Forelimb muscle (tissue), 1 donor: ENCODE data around the gene TBC1D4. TPM values are rescaled to one million over a fixed set of nuclear protein-coding genes. Genes with fewer than 3 reads are reported as not detected.
"Not testable (repeated sequence)": the region's sequence is repeated elsewhere in the genome, so short reads cannot be mapped to it uniquely, and the experiment has no call there.

Source experiments
- DNase-seq: peaks from one replicate; pipeline ENCODE4 v3.0.0-alpha.2; 2013; ENCODE audit warnings: low read depth
- polyA plus RNA-seq: library from polyadenylated mRNA; unstranded; fragments of 120-200 nt; gene quantifications from one replicate; pipeline ENCODE4 v1.2.1, GENCODE V29; 2013; ENCODE audit not compliant: insufficient read length

TBC1D4 gene
- polyA plus RNA-seq, 1 donor: 18.6 TPM

DNA sequence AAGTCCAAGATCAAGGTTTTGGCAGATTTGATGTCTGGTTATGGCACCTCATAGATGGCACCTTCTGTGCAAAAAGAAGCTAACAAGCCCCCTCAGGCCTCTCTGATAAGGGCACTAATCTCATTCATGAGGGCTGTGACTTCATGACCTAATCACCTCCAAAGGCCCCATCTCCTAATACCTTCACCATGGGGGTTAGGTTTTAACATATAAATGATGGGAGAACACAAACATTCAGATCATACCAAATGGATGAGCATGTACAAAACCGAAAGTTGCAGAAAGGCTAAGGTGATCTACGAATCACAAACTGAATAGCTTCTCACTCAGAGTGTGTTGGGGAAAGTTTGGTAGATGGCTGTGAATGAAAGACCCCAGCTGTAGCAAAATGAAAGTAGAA is 217.4 kb downstream of the TBC1D4 start:
- no peak for DNase-seq

GRCh38 chr13:75263741-75264407 is 218.1 kb downstream of the TBC1D4 start:
- no peak for DNase-seq

- no peak for DNase-seq
Measured at GRCh38 chr13:75258159-75258782, 223.7 kb downstream of the TBC1D4 start.

DNA sequence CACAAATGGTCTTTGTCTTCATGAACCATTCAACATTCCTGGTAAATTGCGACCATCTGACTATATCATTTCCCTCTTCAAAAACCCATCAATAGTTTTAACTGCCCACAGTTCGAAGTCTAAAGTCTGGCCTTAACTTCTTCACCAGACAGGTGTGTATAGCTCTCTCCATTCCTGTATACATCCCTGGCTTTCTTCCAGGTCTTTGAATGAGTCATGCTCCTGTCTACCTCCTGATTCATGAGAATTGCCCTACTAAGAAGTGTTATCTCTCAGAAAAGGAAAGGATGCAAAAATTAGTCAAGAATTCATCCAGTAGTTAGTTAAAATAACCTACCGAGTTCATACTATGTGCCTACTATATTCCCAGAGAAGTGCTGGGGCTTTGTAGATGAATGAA is 225.0 kb downstream of the TBC1D4 start:
- no peak for DNase-seq

DNA sequence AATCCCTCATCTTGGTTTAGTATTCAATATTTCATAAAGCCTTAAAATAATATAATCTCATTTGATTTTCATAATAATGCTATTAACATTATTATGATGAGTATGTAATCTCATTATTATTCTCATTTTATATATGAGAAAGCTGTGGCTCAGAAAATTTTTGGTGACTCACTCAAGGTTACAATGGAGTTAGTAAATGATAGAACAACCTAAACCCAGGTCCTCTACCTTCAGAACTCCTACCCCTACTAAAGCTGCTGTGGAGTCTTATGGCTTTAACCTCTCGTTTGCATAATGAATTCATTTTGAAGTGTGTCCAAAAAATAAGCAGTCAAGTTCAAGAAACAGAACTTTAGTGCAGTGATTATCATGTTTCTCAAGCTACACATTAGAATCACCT is 226.3 kb downstream of the TBC1D4 start:
- DNase-seq: no peak

DNA sequence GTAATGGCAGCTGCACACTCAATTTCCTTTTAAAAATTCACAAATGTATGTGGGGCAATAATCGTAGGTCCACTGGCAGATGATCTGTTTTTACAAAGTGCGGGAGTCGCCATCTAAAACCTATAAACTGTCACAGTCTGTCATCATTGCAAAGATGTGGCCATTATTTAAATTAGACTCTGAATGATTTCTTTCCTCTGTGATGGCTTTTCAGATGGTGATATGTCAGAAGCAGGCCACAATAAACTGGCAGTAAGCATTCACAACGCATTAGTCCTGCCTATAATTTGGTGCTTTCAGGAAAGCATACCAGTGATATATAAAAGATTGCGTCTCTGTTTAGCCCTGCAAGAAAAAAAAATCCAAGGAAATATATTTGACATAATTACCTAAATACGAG is 226.8 kb downstream of the TBC1D4 start:
- DNase-seq: no peak

DNA sequence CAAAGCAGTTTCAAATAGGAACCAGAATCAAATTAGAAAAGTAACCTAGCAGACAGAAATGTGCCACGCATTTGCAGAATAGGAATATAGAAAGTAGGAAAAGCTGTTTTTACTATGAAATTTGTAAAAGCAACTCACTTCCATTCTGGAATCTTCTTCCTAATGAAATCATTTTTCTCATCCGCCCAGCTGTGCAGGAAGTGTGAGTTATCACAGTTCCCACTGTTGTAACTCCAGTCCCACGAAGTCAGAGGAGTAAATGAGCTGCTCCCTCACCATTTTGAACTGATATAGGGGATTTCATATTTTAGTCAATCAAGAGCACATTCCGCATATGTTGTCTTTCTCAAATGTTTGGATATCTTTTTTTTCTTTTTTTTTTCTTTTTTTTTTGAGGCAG is 230.8 kb downstream of the TBC1D4 start:
- DNase-seq: no peak

GRCh38 chr13:75250526-75251178 is 231.3 kb downstream of the TBC1D4 start:
- no peak for DNase-seq

DNA sequence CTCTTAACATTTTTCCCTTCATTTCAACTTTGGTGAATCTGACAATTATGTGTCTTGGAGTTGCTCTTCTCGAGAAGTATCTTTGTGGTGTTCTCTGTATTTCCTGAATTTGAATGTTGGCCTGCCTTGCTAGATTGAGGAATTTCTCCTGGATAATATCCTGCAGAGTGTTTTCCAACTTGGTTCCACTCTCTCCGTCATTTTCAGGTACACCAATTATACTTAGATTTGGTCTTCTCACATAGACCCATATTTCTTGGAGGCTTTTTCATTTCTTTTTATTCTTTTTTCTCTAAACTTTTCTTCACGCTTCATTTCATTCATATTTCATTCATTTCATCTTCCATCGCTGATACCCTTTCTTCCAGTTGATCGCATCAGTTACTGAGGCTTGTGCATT is 236.4 kb downstream of the TBC1D4 start:
- DNase-seq: not testable (repeated sequence)

- not testable (repeated sequence) for DNase-seq
Measured at GRCh38 chr13:75240240-75240639, 241.7 kb downstream of the TBC1D4 start.

DNA sequence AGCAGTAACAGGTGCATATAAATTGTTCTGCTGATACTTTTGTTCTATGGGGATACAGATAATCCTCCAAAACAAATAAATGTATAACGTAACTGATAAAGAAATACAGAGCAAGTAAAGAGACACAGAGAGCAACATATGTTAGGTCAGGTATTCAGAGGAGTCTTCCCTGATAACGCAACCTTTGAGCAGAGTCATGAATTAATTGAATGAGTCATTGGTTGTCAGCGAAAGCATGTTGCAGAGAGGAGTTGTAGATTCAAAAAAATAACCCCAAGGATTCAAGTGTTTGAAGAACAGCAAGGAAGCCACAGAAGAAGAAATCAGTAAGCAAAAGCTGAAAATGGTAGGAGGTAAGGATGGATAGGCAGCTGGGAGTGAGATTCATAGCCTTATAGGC is 245.2 kb downstream of the TBC1D4 start:
- no peak for DNase-seq

Other genes with a start within 250 kb of the TBC1D4 start
- gene COMMD6, start 55.7 kb upstream of the TBC1D4 start, polyA plus RNA-seq: 174 TPM
- gene UCHL3, start 67.6 kb upstream of the TBC1D4 start, polyA plus RNA-seq: 18.5 TPM
- 159 TPM for gene LMO7, start 154.2 kb upstream of the TBC1D4 start, polyA plus RNA-seq